ENCODE data around the gene SPINK4. TPM values are rescaled to one million over a fixed set of nuclear protein-coding genes. Genes with fewer than 3 reads are reported as not detected.

SPINK4 gene
- total RNA-seq, 4 donors from 2014 or later = not detected

Other genes starting within 250 kb of the SPINK4 start
- 10 to 100 TPM; 22.8 to 48.7 (median 33.4) TPM for gene APTX, start 238.5 kb upstream of the SPINK4 start, total RNA-seq
- gene DNAJA1, start 214.9 kb upstream of the SPINK4 start, total RNA-seq = 10 to 100 TPM; 58.1 to 81.6 (median 72.3) TPM
- gene SMU1, start 163.5 kb upstream of the SPINK4 start, total RNA-seq = 10 to 100 TPM; 15.1 to 19.9 (median 16.8) TPM
- gene B4GALT1, start 72.8 kb upstream of the SPINK4 start, total RNA-seq = 10 to 100 TPM; 51.6 to 74.4 (median 65.3) TPM
- gene BAG1, start 24.5 kb downstream of the SPINK4 start, total RNA-seq = 100 to 1,000 TPM; 108 to 134 (median 123) TPM
- gene CHMP5, start 24.9 kb downstream of the SPINK4 start, total RNA-seq = 10 to 100 TPM; 56.1 to 67.4 (median 59.3) TPM
- gene NFX1, start 50.3 kb downstream of the SPINK4 start, total RNA-seq = 10 to 100 TPM; 35.2 to 45.9 (median 40.5) TPM
- 10 to 100 TPM; 14.1 to 51.6 (median 31.0) TPM for gene AQP7, start 162.4 kb downstream of the SPINK4 start, total RNA-seq
- 100 to 1,000 TPM in 2 of 4 donors, 10 to 100 TPM in 2; 41.1 to 200 (median 96.8) TPM for gene AQP3, start 207.4 kb downstream of the SPINK4 start, total RNA-seq
- gene NOL6, start 233.8 kb downstream of the SPINK4 start, total RNA-seq = 10 to 100 TPM; 25.7 to 37.2 (median 27.9) TPM

Measured in tibial nerve (tissue), 4 donors.